KMS-11 (cell line): ENCODE measurements around the gene NDUFA5.
A peak's percentile ranks its signal among the peaks of the same experiment; 100 is the strongest.

Source experiments
- H2AFZ ChIP-seq: fragments of 200-600 bp; sonication (generic); 2 replicates; pipeline ENCODE4 v1.6.1; 2016; ENCODE audit warnings: antibody characterized with exemption, mixed run types, low read depth
- H3K27ac ChIP-seq: fragments of 200-600 bp; sonication (generic); 2 replicates; pipeline ENCODE4 v1.6.1; 2016; ENCODE audit warnings: mild to moderate bottlenecking, mixed run types
- H3K27me3 ChIP-seq: fragments of 200-600 bp; sonication (generic); 2 replicates; pipeline ENCODE4 v1.6.1; 2017; ENCODE audit warnings: mild to moderate bottlenecking, low read depth, mixed run types, moderate library complexity; ENCODE audit not compliant: insufficient read depth
- H3K36me3 ChIP-seq: fragments of 200-600 bp; sonication (generic); 2 replicates; pipeline ENCODE4 v1.6.1; 2017; ENCODE audit warnings: mild to moderate bottlenecking, mixed run types; ENCODE audit not compliant: insufficient read depth
- H3K4me1 ChIP-seq: fragments of 200-600 bp; sonication (generic); 2 replicates; pipeline ENCODE4 v1.6.1; 2016; ENCODE audit warnings: mild to moderate bottlenecking, low read depth, mixed run types; ENCODE audit not compliant: poor library complexity, severe bottlenecking
- H3K4me2 ChIP-seq: fragments of 200-600 bp; sonication (generic); 2 replicates; pipeline ENCODE4 v1.7.0; 2016; ENCODE audit warnings: mild to moderate bottlenecking, mixed run types
- H3K4me3 ChIP-seq: fragments of 200-600 bp; sonication (generic); IDR thresholded peaks from 2 replicates; pipeline ENCODE4 v1.6.1; 2017; ENCODE audit warnings: low read depth, low read length, mixed read lengths; ENCODE audit not compliant: insufficient read depth
- H3K79me2 ChIP-seq: fragments of 200-600 bp; sonication (generic); 2 replicates; pipeline ENCODE4 v1.6.1; 2016; ENCODE audit warnings: low read depth, mixed run types; ENCODE audit not compliant: insufficient read depth
- H3K9ac ChIP-seq: fragments of 200-600 bp; sonication (generic); 2 replicates; pipeline ENCODE4 v1.6.1; 2016; ENCODE audit warnings: mild to moderate bottlenecking, mixed run types
- H4K20me1 ChIP-seq: fragments of 200-600 bp; sonication (generic); 2 replicates; pipeline ENCODE4 v1.6.1; 2016; ENCODE audit warnings: mild to moderate bottlenecking, mixed run types; ENCODE audit not compliant: insufficient read depth
- CTCF ChIP-seq: fragments of 200-600 bp; sonication (generic); conservative IDR thresholded peaks from 2 replicates; pipeline ENCODE4 v1.6.1; 2017; ENCODE audit warnings: low read depth, mild to moderate bottlenecking, antibody characterized with exemption, low read length, moderate library complexity, mixed read lengths

Gene NDUFA5

GRCh38 chr7:123588376-123588775, 30.8 kb upstream of the NDUFA5 start:
- no peak overlapping the region for H3K4me2 ChIP-seq
- no peak overlapping the region for H3K27ac ChIP-seq
- no peaks in the 10 kb centered on the region for H3K27me3 ChIP-seq
- H3K4me1 ChIP-seq: no peaks in the 10 kb centered on the region
- no peak overlapping the region for H3K9ac ChIP-seq
- H3K79me2 ChIP-seq: no peaks in the 10 kb centered on the region
- H4K20me1 ChIP-seq: no peaks in the 10 kb centered on the region
- H3K36me3 ChIP-seq: no peaks in the 10 kb centered on the region
- H3K4me3 ChIP-seq: no peak overlapping the region
- no peak overlapping the region for H2AFZ ChIP-seq
- no peak for TF ChIP-seq CTCF

GRCh38 chr7:123583821-123584220, 26.2 kb upstream of the NDUFA5 start:
- Histone ChIP-seq H3K36me3 (no peaks in the 10 kb centered on the region), H3K4me2 (no peak overlapping the region), H3K4me3 (no peak overlapping the region), H3K9ac (no peak overlapping the region), H3K79me2 (no peaks in the 10 kb centered on the region), H2AFZ (no peak overlapping the region), H3K27ac (no peak overlapping the region), H3K4me1 (no peaks in the 10 kb centered on the region), H3K27me3 (no peaks in the 10 kb centered on the region), H4K20me1 (no peaks in the 10 kb centered on the region)
- TF ChIP-seq CTCF: no peak

GRCh38 chr7:123581162-123581459, 23.5 kb upstream of the NDUFA5 start:
- Histone ChIP-seq H4K20me1 (no peaks in the 10 kb centered on the region), H3K9ac (no peak overlapping the region), H3K4me1 (no peaks in the 10 kb centered on the region), H3K27ac (no peak overlapping the region), H3K27me3 (no peaks in the 10 kb centered on the region), H3K4me3 (no peak overlapping the region), H3K4me2 (peak overlapping the region; percentile 7; the same call in 1 of the 2 replicates), H3K36me3 (no peaks in the 10 kb centered on the region), H2AFZ (peak overlapping the region; percentile 44), H3K79me2 (no peaks in the 10 kb centered on the region)
- TF ChIP-seq CTCF: peak; percentile 42

- Histone ChIP-seq H3K4me1 (no peaks in the 10 kb centered on the region), H3K27ac (no peak overlapping the region), H2AFZ (peak overlapping the region; percentile 44), H3K4me2 (peak overlapping the region; percentile 7; the same call in 1 of the 2 replicates), H3K27me3 (no peaks in the 10 kb centered on the region), H3K9ac (no peak overlapping the region), H3K79me2 (no peaks in the 10 kb centered on the region), H3K4me3 (no peak overlapping the region), H3K36me3 (no peaks in the 10 kb centered on the region), H4K20me1 (no peaks in the 10 kb centered on the region)
- TF ChIP-seq CTCF: peak; percentile 79
These were observed 23.0 kb upstream of the NDUFA5 start for GRCh38 chr7:123580406-123581161.
